Spinal cord (tissue), 10 donors: Measurements from ENCODE around the gene ITGA1. TPM values are rescaled to one million over a fixed set of nuclear protein-coding genes. Genes with fewer than 3 reads are reported as not detected.
"Not testable (repeated sequence)": the region's sequence is repeated elsewhere in the genome, so short reads cannot be mapped to it uniquely, and the experiment has no call there.

ENCODE experiments used
- DNase-seq, 6 donors: peaks; one replicate each; pipeline versions ENCODE4 v3.0.0 to v3.0.0-alpha.2; 2013 to 2015; ENCODE audit warnings: low spot score in 6 of 6, low read depth in 4 of 6
- H3K27ac ChIP-seq: one replicate; pipeline ENCODE4 v1.5.1; 2013; ENCODE audit warnings: low read depth, low read length, control low read depth
- H3K27me3 ChIP-seq: one replicate; pipeline ENCODE4 v1.6.1; 2013; ENCODE audit warnings: low read length; ENCODE audit not compliant: control insufficient read depth, insufficient read depth
- H3K36me3 ChIP-seq: one replicate; pipeline ENCODE4 v1.6.1; 2013; ENCODE audit warnings: low read length; ENCODE audit not compliant: control insufficient read depth, insufficient read depth
- H3K4me1 ChIP-seq: one replicate; pipeline ENCODE4 v1.6.1; 2013; ENCODE audit warnings: low read length; ENCODE audit not compliant: control insufficient read depth, insufficient read depth
- H3K4me3 ChIP-seq: one replicate; pipeline ENCODE4 v1.5.1; 2013; ENCODE audit warnings: low read depth, low read length, control low read depth
- H3K9me3 ChIP-seq: one replicate; pipeline ENCODE4 v1.6.1; 2013; ENCODE audit warnings: low read length; ENCODE audit not compliant: control insufficient read depth, insufficient read depth
- WGBS: methylation state at CpG from one replicate; pipeline ENCODE4 v1.1.5; 2013; ENCODE audit warnings: missing lambda C conversion rate; ENCODE audit not compliant: insufficient coverage; 5-methylcytosine and 5-hydroxymethylcytosine counted together
- polyA plus RNA-seq, 2 donors: library from polyadenylated mRNA; unstranded; fragments of 120-200 nt; gene quantifications; one replicate each; pipeline ENCODE4 v1.2.1, GENCODE V29; 2013; ENCODE audit not compliant: insufficient read length in 2 of 2
- total RNA-seq, 2 donors: library from RNA; depleted of rRNA in 1 of 2; stranded (reverse); fragments of 120-200 nt in 1 of 2; fragments of >200 nt in 1 of 2; gene quantifications; one replicate each; pipeline versions ENCODE4 v1.2.3 to v1.2.4, GENCODE V29; 2013 to 2014
- donor health status: healthy.

ITGA1 gene
- total and polyA plus RNA-seq, 4 donors: 8.2 to 64.0 (median 17.3) TPM

- not testable (repeated sequence) for H3K4me3 ChIP-seq, H3K27me3 ChIP-seq, H3K9me3 ChIP-seq, H3K27ac ChIP-seq, H3K36me3 ChIP-seq, H3K4me1 ChIP-seq, DNase-seq
- no CpG with 5 or more reads among the region's 5 CpGs for WGBS
Measured at GRCh38 chr5:52848688-52849087, 61.0 kb downstream of the ITGA1 start.

GRCh38 chr5:52849544-52849943 is 61.8 kb downstream of the ITGA1 start:
- WGBS: 100% methylated on average over 2 of the region's 3 CpGs
- H3K27me3 ChIP-seq: no peaks in the 10 kb centered on the region
- H3K4me3 ChIP-seq: no peak overlapping the region
- no peak overlapping the region for H3K27ac ChIP-seq
- DNase-seq: no peak
- no peaks in the 10 kb centered on the region for H3K36me3 ChIP-seq
- H3K9me3 ChIP-seq: no peaks in the 10 kb centered on the region
- H3K4me1 ChIP-seq: no peaks in the 10 kb centered on the region

- H3K4me3 ChIP-seq: no peak overlapping the region
- no peak overlapping the region for H3K27ac ChIP-seq
- no peaks in the 10 kb centered on the region for H3K36me3 ChIP-seq
- no peaks in the 10 kb centered on the region for H3K4me1 ChIP-seq
- WGBS: 94% methylated on average over 2 of the region's 2 CpGs
- H3K9me3 ChIP-seq: no peaks in the 10 kb centered on the region
- no peaks in the 10 kb centered on the region for H3K27me3 ChIP-seq
- peak in 1 of 6 donors; percentile 26 for DNase-seq
Measured at GRCh38 chr5:52853650-52854049, 65.9 kb downstream of the ITGA1 start.

- Histone ChIP-seq H3K36me3 (no peaks in the 10 kb centered on the region), H3K27ac (no peak overlapping the region), H3K27me3 (no peaks in the 10 kb centered on the region), H3K9me3 (no peaks in the 10 kb centered on the region), H3K4me1 (no peaks in the 10 kb centered on the region), H3K4me3 (no peak overlapping the region)
- WGBS: no CpG with 5 or more reads among the region's 2 CpGs
- DNase-seq: peak in 1 of 6 donors; percentile 16
Measured at GRCh38 chr5:52854301-52854700, 66.6 kb downstream of the ITGA1 start.

GRCh38 chr5:52854949-52855348 is 67.2 kb downstream of the ITGA1 start:
- no peaks in the 10 kb centered on the region for H3K9me3 ChIP-seq
- DNase-seq: no peak
- H3K27ac ChIP-seq: no peak overlapping the region
- H3K27me3 ChIP-seq: no peaks in the 10 kb centered on the region
- no CpG with 5 or more reads among the region's 2 CpGs for WGBS
- no peak overlapping the region for H3K4me3 ChIP-seq
- no peaks in the 10 kb centered on the region for H3K36me3 ChIP-seq
- H3K4me1 ChIP-seq: no peaks in the 10 kb centered on the region

- no peak overlapping the region for H3K27ac ChIP-seq
- no peaks in the 10 kb centered on the region for H3K27me3 ChIP-seq
- no peak overlapping the region for H3K4me3 ChIP-seq
- WGBS: 100% methylated on average over 1 of the region's 3 CpGs
- DNase-seq: no peak
- no peaks in the 10 kb centered on the region for H3K4me1 ChIP-seq
- H3K36me3 ChIP-seq: no peaks in the 10 kb centered on the region
- no peaks in the 10 kb centered on the region for H3K9me3 ChIP-seq
Measured at GRCh38 chr5:52856564-52856963, 68.8 kb downstream of the ITGA1 start.

- no peak overlapping the region for H3K4me3 ChIP-seq
- H3K27me3 ChIP-seq: no peaks in the 10 kb centered on the region
- WGBS: 94% methylated on average over 1 of the region's 2 CpGs
- H3K9me3 ChIP-seq: no peaks in the 10 kb centered on the region
- H3K4me1 ChIP-seq: no peaks in the 10 kb centered on the region
- H3K36me3 ChIP-seq: no peaks in the 10 kb centered on the region
- DNase-seq: no peak
- H3K27ac ChIP-seq: no peak overlapping the region
Measured at GRCh38 chr5:52859628-52860027, 71.9 kb downstream of the ITGA1 start.

GRCh38 chr5:52861368-52861767 is 73.7 kb downstream of the ITGA1 start:
- Histone ChIP-seq H3K27me3 (no peaks in the 10 kb centered on the region), H3K27ac (no peak overlapping the region), H3K9me3 (no peaks in the 10 kb centered on the region), H3K36me3 (no peaks in the 10 kb centered on the region), H3K4me1 (no peaks in the 10 kb centered on the region), H3K4me3 (no peak overlapping the region)
- WGBS: 100% methylated on average over 1 of the region's 5 CpGs
- no peak for DNase-seq

- no peaks in the 10 kb centered on the region for H3K9me3 ChIP-seq
- peak in 1 of 6 donors; percentile 20 for DNase-seq
- WGBS: 86% methylated on average over 2 of the region's 2 CpGs
- H3K27me3 ChIP-seq: no peaks in the 10 kb centered on the region
- H3K4me1 ChIP-seq: no peaks in the 10 kb centered on the region
- H3K4me3 ChIP-seq: no peak overlapping the region
- no peaks in the 10 kb centered on the region for H3K36me3 ChIP-seq
- H3K27ac ChIP-seq: peak overlapping the region; percentile 51
Measured at GRCh38 chr5:52863715-52864290, 76.1 kb downstream of the ITGA1 start.

GRCh38 chr5:52864371-52864770 is 76.7 kb downstream of the ITGA1 start:
- Histone ChIP-seq H3K4me3 (no peak overlapping the region), H3K36me3 (no peaks in the 10 kb centered on the region), H3K27me3 (no peaks in the 10 kb centered on the region), H3K9me3 (no peaks in the 10 kb centered on the region), H3K27ac (peak overlapping the region; percentile 70), H3K4me1 (no peaks in the 10 kb centered on the region)
- WGBS: no CpG with 5 or more reads among the region's 2 CpGs
- peak in 2 of 6 donors; percentile 58 to 83 for DNase-seq
